HG02571 (cell line): Measurements from ENCODE around the gene IFITM1.

Source experiments
- ATAC-seq: cut with Tn5 transposase; IDR thresholded peaks from one replicate; pipeline ENCODE4 v1.9.1; 2021; ENCODE audit warnings: mild to moderate bottlenecking, moderate library complexity; ENCODE audit not compliant: unreplicated experiment

Gene IFITM1

GRCh38 chr11:313787-314553 lies at the start of gene IFITM1:
TSS of gene IFITM1 (plus strand) at chr11:314040. CDS start at chr11:314171, 131 bp downstream.
- ATAC-seq: peak; percentile 37

- ATAC-seq: no peak
Observed at GRCh38 chr11:266676-267439, 47.0 kb upstream of the IFITM1 start.

DNA sequence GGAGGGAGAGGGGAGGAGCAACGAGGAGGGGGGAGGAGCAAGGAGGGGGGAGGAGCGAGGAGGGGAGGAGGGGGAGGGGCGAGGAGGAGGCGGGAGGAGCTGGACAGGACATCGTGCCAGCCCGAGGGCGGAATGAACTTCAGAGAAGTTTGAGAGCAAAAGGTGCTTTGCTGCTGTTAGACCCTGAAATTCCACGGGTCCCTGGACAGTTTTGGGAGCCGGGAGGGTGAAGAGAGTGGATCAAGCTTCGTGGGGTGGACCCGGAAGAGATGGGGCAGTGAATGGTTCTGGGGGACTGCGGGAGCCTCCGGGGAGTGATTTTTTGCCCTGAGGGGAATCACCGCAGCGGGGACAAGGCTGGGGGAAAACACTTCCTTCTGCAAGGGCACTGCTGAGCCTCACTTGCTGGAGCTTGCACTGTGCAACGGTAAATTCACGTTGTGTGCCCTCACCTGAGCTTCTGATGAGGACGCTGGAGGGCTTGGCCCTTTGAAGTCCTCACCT lies 46.3 kb upstream of the IFITM1 start:
- ATAC-seq: no peak

DNA sequence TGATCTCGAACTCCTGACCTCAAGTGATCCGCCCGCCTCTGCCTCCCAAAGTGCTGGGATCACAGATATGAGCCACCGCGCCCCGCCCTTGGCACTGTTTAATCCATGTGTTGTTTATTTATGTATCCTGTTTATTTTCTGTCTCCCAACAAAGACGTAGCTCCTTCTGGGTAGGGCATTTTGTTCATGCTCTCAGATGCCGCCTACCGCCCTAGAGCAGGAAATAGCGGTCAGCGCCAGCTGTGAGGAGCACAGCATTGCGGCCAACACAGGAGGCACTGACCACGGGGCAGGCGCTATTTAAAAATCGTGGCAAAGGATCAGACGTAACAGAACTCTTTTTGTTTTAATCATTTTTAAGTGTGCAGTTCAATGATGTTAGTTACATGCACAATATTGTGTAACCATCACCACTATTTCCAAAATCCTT lies 45.1 kb upstream of the IFITM1 start:
- peak; percentile 43 for ATAC-seq

DNA sequence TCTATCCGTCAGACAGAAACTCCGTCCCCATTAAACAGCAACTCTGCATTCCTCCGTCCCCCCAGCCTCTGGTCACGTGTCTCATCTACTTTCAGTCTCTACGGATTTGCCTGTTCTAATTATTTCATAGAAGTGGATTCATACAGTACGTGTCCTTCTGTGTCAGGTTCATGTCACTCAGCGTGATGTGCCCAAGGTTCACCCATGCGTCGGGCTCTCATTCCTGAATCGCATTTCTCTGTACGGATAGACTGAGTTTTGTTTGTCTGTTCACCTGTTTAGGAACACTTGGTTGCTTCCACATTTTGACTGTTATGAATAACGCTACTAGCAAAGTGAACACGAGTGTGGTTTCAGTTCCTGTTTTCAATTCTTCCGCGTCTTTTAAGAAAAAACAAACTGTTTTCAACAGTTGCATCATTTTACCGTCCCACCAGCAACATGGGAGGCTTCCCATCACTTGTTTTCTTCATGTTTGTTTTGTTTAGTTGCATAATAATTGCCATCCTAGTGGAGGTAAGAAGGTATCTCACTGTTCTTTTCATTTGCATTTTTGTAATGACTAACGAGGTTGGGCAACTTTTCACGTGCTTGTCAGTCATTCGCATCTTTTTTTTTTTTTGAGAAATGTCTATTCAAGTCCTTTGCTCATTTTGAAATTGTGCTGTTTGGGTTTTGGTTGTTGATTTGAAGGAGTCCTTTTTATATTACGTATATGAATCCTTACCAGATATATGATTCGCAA lies 44.5 kb upstream of the IFITM1 start:
- ATAC-seq: peak; percentile 65

GRCh38 chr11:270451-271318 lies 43.2 kb upstream of the IFITM1 start:
- ATAC-seq: no peak

GRCh38 chr11:271319-271715 lies 42.5 kb upstream of the IFITM1 start:
- ATAC-seq: no peak

DNA sequence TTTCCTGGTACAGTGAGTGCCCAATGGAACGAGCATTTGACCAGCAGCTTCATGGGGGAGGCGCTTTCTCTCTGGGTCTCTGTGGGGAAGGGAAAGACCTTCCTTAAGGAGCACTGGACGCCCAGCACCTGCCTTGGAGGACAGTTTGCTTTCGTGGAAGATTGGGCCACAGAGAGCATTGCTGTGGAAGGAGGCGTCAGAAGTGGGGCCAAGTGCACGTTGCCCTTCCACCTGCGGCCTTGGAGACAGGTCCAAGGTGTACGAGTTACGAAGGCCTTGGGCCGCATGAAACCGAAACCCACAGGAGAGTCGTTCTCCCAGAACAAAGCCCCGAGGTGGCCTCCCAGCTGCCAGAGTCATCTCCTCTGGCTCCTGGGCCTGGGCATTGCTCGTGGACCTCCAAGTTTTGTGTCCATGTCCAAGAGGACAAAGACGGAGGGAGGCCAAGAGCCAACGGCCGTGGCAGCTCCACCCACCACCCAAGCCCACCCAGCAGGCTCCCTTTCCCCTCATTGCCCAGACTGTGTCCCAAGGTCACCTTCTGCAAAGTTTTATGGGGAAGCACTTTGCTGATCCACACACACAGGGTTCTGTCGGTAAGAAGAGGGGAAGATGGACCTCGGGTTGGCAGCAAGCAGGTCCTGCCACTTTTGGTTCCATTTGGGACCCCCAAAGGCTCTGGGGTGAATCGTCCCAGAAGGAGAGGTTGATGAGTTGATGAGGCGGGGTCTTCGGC lies 41.5 kb upstream of the IFITM1 start:
- no peak for ATAC-seq

DNA sequence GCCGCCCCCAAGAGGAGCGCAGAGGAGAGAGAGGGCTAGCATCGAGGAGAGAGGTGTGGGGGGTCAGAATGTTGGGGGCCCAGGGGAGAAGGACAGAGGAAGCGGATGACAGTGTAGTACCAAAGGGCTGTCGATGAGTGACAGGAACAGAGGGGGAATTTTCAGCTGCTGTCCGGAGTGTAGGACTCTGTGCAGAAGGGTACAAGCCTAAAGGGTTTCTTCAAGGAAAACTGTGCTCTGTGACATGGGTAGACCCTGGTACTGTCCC lies 41.0 kb upstream of the IFITM1 start:
- ATAC-seq: no peak

DNA sequence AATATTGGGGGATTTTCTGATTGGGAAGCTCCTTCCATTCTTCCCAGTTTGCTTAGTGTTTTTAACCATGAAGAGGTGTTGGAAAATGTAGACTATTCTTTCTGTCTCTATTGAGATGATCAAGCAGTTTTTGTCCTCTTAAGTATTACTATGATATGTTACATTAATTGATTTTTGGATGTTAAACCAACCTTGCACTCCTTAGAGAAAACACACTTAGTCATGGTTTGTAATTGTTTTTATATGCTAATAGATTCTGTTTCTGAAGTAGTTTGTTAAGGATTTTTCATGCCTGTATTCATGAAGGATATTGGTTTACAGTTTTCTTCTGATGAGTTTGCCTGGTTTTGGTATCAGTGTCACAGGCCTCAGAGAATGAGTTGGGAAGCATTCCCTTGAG lies 37.6 kb upstream of the IFITM1 start:
- ATAC-seq: no peak

GRCh38 chr11:278001-278951 lies 35.6 kb upstream of the IFITM1 start, which contains the start of gene NLRP6:
TSS of gene NLRP6 (plus strand) at chr11:278407. CDS start at chr11:278570, 163 bp downstream.
- no peak for ATAC-seq

DNA sequence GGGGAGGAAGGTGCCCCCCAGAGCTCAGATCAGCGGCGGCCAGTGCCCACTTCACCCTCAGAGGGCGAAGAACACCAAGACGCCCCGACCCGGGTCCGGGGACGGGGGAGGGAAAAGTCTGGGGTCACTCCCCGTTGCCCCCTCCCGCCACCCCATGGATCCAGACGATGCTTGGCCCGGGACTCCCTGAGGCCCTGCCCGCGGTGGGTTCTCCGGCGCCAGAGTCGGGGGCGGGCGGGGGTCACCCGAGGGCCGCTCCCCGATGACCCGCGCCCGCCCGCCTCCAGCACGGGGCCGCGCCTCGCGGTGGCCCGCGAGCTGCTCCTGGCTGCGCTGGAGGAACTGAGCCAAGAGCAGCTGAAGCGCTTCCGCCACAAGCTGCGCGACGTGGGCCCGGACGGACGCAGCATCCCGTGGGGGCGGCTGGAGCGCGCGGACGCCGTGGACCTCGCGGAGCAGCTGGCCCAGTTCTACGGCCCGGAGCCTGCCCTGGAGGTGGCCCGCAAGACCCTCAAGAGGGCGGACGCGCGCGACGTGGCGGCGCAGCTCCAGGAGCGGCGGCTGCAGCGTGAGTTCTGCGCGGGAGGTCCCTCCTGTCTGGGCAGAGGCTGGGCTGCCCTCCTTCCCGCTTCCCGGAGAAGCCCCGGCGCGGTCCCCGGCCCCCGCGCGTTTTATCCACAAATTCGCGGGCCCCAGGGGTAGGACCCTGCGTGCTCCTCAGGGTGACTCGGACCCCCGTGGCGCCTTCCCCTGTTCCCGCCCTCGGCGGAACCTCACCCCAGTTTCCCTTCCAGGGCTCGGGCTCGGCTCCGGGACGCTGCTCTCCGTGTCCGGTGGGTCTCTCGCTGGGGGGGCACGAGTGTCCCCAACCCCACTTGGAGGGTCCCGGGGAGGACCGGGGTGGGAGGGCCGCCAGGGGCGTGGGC lies 34.5 kb upstream of the IFITM1 start:
- ATAC-seq: no peak

DNA sequence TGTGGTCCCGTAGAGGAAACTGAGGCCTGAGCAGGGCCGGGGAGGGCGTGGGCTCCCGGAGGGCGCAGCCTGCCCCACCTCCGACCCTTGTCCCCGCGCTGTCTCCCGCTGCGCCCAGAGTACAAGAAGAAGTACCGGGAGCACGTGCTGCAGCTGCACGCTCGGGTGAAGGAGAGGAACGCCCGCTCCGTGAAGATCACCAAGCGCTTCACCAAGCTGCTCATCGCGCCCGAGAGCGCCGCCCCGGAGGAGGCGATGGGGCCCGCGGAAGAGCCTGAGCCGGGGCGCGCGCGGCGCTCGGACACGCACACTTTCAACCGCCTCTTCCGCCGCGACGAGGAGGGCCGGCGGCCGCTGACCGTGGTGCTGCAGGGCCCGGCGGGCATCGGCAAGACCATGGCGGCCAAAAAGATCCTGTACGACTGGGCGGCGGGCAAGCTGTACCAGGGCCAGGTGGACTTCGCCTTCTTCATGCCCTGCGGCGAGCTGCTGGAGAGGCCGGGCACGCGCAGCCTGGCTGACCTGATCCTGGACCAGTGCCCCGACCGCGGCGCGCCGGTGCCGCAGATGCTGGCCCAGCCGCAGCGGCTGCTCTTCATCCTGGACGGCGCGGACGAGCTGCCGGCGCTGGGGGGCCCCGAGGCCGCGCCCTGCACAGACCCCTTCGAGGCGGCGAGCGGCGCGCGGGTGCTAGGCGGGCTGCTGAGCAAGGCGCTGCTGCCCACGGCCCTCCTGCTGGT lies 33.7 kb upstream of the IFITM1 start:
- no peak for ATAC-seq

- no peak for ATAC-seq
Observed at GRCh38 chr11:280706-281485, 32.9 kb upstream of the IFITM1 start.

DNA sequence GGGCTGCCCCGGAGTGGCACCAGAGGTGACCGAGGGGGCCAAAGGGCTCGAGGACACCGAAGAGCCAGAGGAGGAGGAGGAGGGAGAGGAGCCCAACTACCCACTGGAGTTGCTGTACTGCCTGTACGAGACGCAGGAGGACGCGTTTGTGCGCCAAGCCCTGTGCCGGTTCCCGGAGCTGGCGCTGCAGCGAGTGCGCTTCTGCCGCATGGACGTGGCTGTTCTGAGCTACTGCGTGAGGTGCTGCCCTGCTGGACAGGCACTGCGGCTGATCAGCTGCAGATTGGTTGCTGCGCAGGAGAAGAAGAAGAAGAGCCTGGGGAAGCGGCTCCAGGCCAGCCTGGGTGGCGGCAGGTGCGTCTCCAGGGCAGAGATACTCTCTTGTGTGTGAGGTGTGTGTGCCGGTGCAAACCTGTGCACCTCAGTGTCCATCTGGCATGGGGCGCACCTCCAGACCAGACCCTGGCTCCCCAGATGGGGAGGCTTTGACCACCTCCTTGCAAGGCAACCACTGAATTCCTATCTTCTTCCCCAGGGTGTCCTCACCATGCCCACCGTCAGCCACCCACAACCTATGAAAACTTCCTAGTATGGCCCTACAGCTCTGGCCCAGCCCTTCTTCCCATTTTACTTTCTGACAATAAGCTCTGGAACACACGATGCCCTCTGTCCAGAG lies 32.2 kb upstream of the IFITM1 start:
- no peak for ATAC-seq

- ATAC-seq: no peak
Observed at GRCh38 chr11:282171-282570, 31.7 kb upstream of the IFITM1 start.
